Measurements from ENCODE around the gene APEX2.
"Not testable (repeated sequence)": the region's sequence is repeated elsewhere in the genome, so short reads cannot be mapped to it uniquely, and the experiment has no call there.

Gene APEX2

GRCh38 chrX:54999717-55000598 is at the start of gene APEX2:
TSS of gene APEX2 (plus strand) at chrX:55000363. CDS start at chrX:55000423, 60 bp downstream.
- peak; percentile 85 for DNase-seq

GRCh38 chrX:54950730-54951375 is 49.3 kb upstream of the APEX2 start:
- no peak for DNase-seq

- DNase-seq = no peak
Observed at GRCh38 chrX:54961750-54962149, 38.4 kb upstream of the APEX2 start.

- no peak for DNase-seq
Observed at GRCh38 chrX:54964766-54965497, 35.2 kb upstream of the APEX2 start.

- no peak for DNase-seq
Observed at GRCh38 chrX:54977387-54977786, 22.8 kb upstream of the APEX2 start.

GRCh38 chrX:54978448-54978847 is 21.7 kb upstream of the APEX2 start:
- DNase-seq = no peak

GRCh38 chrX:54979432-54979831 is 20.7 kb upstream of the APEX2 start:
- DNase-seq = no peak

GRCh38 chrX:54980334-54980733 is 19.8 kb upstream of the APEX2 start:
- no peak for DNase-seq

GRCh38 chrX:54983306-54983705 is 16.9 kb upstream of the APEX2 start:
- DNase-seq = not testable (repeated sequence)

GRCh38 chrX:54991706-54992105 is 8.5 kb upstream of the APEX2 start:
- DNase-seq = no peak

- no peak for DNase-seq
Observed at GRCh38 chrX:54992911-54993622, 7.1 kb upstream of the APEX2 start.

GRCh38 chrX:54994099-54994498 is 6.1 kb upstream of the APEX2 start, which contains the start of gene PFKFB1:
TSS of gene PFKFB1 (minus strand) at chrX:54994188. CDS start at chrX:54994007, 181 bp downstream.
- no peak for DNase-seq

GRCh38 chrX:54994668-54995351 is 5.4 kb upstream of the APEX2 start:
- no peak for DNase-seq

GRCh38 chrX:54995621-54996020 is 4.5 kb upstream of the APEX2 start:
- no peak for DNase-seq

- DNase-seq = no peak
Observed at GRCh38 chrX:55004231-55004630, 4.1 kb downstream of the APEX2 start.

GRCh38 chrX:55005256-55005655 is 5.1 kb downstream of the APEX2 start:
- no peak for DNase-seq

GRCh38 chrX:55006827-55007621 is 6.9 kb downstream of the APEX2 start:
- DNase-seq = no peak

- no peak for DNase-seq
Observed at GRCh38 chrX:55007656-55008055, 7.5 kb downstream of the APEX2 start.

GRCh38 chrX:55008571-55009358 is 8.6 kb downstream of the APEX2 start:
- DNase-seq = no peak

- DNase-seq = no peak
Observed at GRCh38 chrX:55011294-55011693, 11.1 kb downstream of the APEX2 start.
